Right lobe of liver (tissue), 6 donors: Measurements from ENCODE around the gene MLF1. TPM values are rescaled to one million over a fixed set of nuclear protein-coding genes. Genes with fewer than 3 reads are reported as not detected.

Experiments used
- ATAC-seq, 4 donors: fragments of 200-7000 bp; cut with Tn5 transposase; one replicate each; pipeline ENCODE4 v1.9.1; 2020; ENCODE audit warnings: mild to moderate bottlenecking in 4 of 4, moderate library complexity in 4 of 4
- DNase-seq, 3 donors: peaks; one replicate each; pipeline ENCODE4 v3.0.0-alpha.2; 2020
- H3K27ac ChIP-seq, 3 donors: fragments of 200-600 bp; one replicate each; pipeline ENCODE4 v1.8.0; 2022
- H3K27me3 ChIP-seq, 2 donors: fragments of 200-600 bp; one replicate each; pipeline ENCODE4 v1.8.0; 2022
- H3K36me3 ChIP-seq, 4 donors: fragments of 200-600 bp; sonication (generic) in 1 of 4; one replicate each; pipeline versions ENCODE4 v1.5.1 to v1.8.0; 2017 to 2022; ENCODE audit warnings: control low read depth in 1 of 4
- H3K4me1 ChIP-seq, 4 donors: fragments of 200-600 bp; sonication (generic) in 1 of 4; one replicate each; pipeline versions ENCODE4 v1.5.1 to v1.8.0; 2017 to 2022; ENCODE audit warnings: control low read depth in 1 of 4
- H3K4me3 ChIP-seq, 3 donors: fragments of 200-600 bp; one replicate each; pipeline ENCODE4 v1.8.0; 2022
- H3K9me3 ChIP-seq, 4 donors: fragments of 200-600 bp; sonication (generic) in 1 of 4; one replicate each; pipeline versions ENCODE4 v1.5.1 to v1.8.0; 2017 to 2022; ENCODE audit warnings: control low read depth in 1 of 4
- CTCF ChIP-seq, 4 donors: fragments of 200-600 bp in 3 of 4; fragments of 450-650 bp in 1 of 4; IDR thresholded peaks; one replicate each; pipeline versions ENCODE4 v1.5.1 to v1.8.0; 2016 to 2022; ENCODE audit warnings: antibody characterized with exemption in 4 of 4, mild to moderate bottlenecking in 2 of 4
- POLR2A ChIP-seq: fragments of 450-650 bp; IDR thresholded peaks from one replicate; pipeline ENCODE4 v1.6.1; 2017; ENCODE audit warnings: antibody characterized with exemption, mild to moderate bottlenecking
- WGBS: methylation state at CpG from one replicate; pipeline ENCODE4 v1.1.6; 2018; ENCODE audit warnings: low coverage, low lambda C conversion rate; ENCODE audit not compliant: insufficient coverage; ENCODE audit errors: missing lambda C conversion rate; 5-methylcytosine and 5-hydroxymethylcytosine counted together
- intact Hi-C, 2 donors: fragments of 100-400 bp; cut with DNase I; formaldehyde crosslinking; loops; one replicate each; pipeline versions ENCODE4 v1.11.2 to v1.14.1; 2022
- total RNA-seq, 6 experiments: library from RNA; depleted of rRNA in 2 of 6; stranded (reverse); fragments of >200 nt in 2 of 6; fragmentation: NEBNext Ultra II Directional in 3 of 6; extraction: Animal tissue kit (Norgen Biotek cat#: 25700) in 3 of 6; gene quantifications; one replicate each; pipeline versions ENCODE4 v1.1.0 to v1.2.4, GENCODE V29; 2016 to 2023
- donor health status: DM: no; HTN: yes; CAD: no.
- donor health status: DM: no; HTN: no; CAD: no.
- donor health status: DM: no; HTN: no; CAD: no.
- donor health status: DM: no; HTN: yes; CAD: no.
- donor health status: DM: no; HTN: yes; CAD: no.

MLF1 gene
- total RNA-seq, 6 experiments from 2014 or later, result 0.12 to 1.0 (median 0.31) TPM

- intact Hi-C loops, result no loop called here
- 52% methylated on average over 1 of the region's 1 CpG for WGBS
- Histone ChIP-seq H3K9me3 (no peaks in the 10 kb centered on the region), H3K27me3 (no peaks in the 10 kb centered on the region), H3K4me1 (no peaks in the 10 kb centered on the region), H3K4me3 (no peak overlapping the region), H3K27ac (no peak overlapping the region), H3K36me3 (no peaks in the 10 kb centered on the region)
- ATAC-seq (no peak), DNase-seq (no peak)
- TF ChIP-seq CTCF (IDR thresholded peaks at IDR 0.05), result no peak
- no peak for TF ChIP-seq POLR2A
These were observed 54.9 kb downstream of the MLF1 start for GRCh38 chr3:158625881-158626280.

GRCh38 chr3:158631981-158632380 lies 61.0 kb downstream of the MLF1 start:
- DNase-seq (no peak), ATAC-seq (no peak)
- no peaks in the 10 kb centered on the region for H3K4me1 ChIP-seq
- no peak overlapping the region for H3K27ac ChIP-seq
- no peaks in the 10 kb centered on the region for H3K27me3 ChIP-seq
- H3K4me3 ChIP-seq, result no peak overlapping the region
- no peaks in the 10 kb centered on the region for H3K36me3 ChIP-seq
- intact Hi-C loops, result no loop called here
- TF ChIP-seq POLR2A (no peak), CTCF (IDR thresholded peaks at IDR 0.05) (no peak)
- H3K9me3 ChIP-seq, result no peaks in the 10 kb centered on the region

- ATAC-seq (no peak), DNase-seq (no peak)
- no peak overlapping the region for H3K4me3 ChIP-seq
- no peaks in the 10 kb centered on the region for H3K9me3 ChIP-seq
- no peaks in the 10 kb centered on the region for H3K36me3 ChIP-seq
- no peaks in the 10 kb centered on the region for H3K27me3 ChIP-seq
- intact Hi-C loops, result no loop called here
- H3K27ac ChIP-seq, result no peak overlapping the region
- TF ChIP-seq CTCF (IDR thresholded peaks at IDR 0.05), result no peak
- no peak for TF ChIP-seq POLR2A
- H3K4me1 ChIP-seq, result peaks cover 0 to 8% (median 3%) of the 10 kb centered on the region in 4 donors
- 81% methylated on average over 4 of the region's 7 CpGs for WGBS
These were observed 69.7 kb downstream of the MLF1 start for GRCh38 chr3:158640646-158641045.

GRCh38 chr3:158642005-158642404 lies 71.0 kb downstream of the MLF1 start:
- ATAC-seq (no peak), DNase-seq (no peak)
- H3K36me3 ChIP-seq, result no peaks in the 10 kb centered on the region
- intact Hi-C loops, result no loop called here
- H3K27ac ChIP-seq, result no peak overlapping the region
- TF ChIP-seq CTCF (IDR thresholded peaks at IDR 0.05), result no peak
- TF ChIP-seq POLR2A, result no peak
- no peaks in the 10 kb centered on the region for H3K27me3 ChIP-seq
- no peaks in the 10 kb centered on the region for H3K9me3 ChIP-seq
- no peak overlapping the region for H3K4me3 ChIP-seq
- peaks cover 0 to 12% (median 5%) of the 10 kb centered on the region in 4 donors for H3K4me1 ChIP-seq
- 85% methylated on average over 7 of the region's 7 CpGs for WGBS
